ENCODE data around the gene UBE2K. TPM values are rescaled to one million over a fixed set of nuclear protein-coding genes. Genes with fewer than 3 reads are reported as not detected.
A peak's percentile ranks its signal among the peaks of the same experiment; 100 is the strongest.

The UBE2K gene
- total and polyA plus RNA-seq, 4 experiments from 2014 or later: 45.0 to 79.5 (median 52.6) TPM

- Mint-ChIP-seq H3K4me1 (peaks cover 0 to 3% (median 0%) of the 10 kb centered on the region in 4 donors), H3K9me3 (no peaks in the 10 kb centered on the region), H3K27me3 (no peaks in the 10 kb centered on the region), H3K36me3 (peaks cover 17 to 61% of the 10 kb centered on the region in 2 donors), H3K27ac (peak overlapping the region in 1 of 7 donors; percentile 63), H3K4me3 (no peak overlapping the region)
- no peak for DNase-seq
- CTCF ChIA-PET (ENCODE audit: partially characterized antibody): no interaction called here
- Histone ChIP-seq H3K9me3 (ENCODE audit: control insufficient read depth in 1 of 2, low read length in 2 of 2) (no peaks in the 10 kb centered on the region), H3K36me3 (ENCODE audit: insufficient read depth, low read length) (peaks cover 29% of the 10 kb centered on the region), H3K27ac (ENCODE audit: low read depth, low read length) (no peak overlapping the region), H3K4me1 (ENCODE audit: insufficient read depth, low read length) (no peaks in the 10 kb centered on the region), H3K4me3 (ENCODE audit: low read length in 2 of 2) (no peak overlapping the region), H3K27me3 (ENCODE audit: insufficient read depth, low read length) (no peaks in the 10 kb centered on the region)
- intact Hi-C loops (cut with micrococcal nuclease): no loop called here
- POLR2A ChIA-PET (ENCODE audit: partially characterized antibody): no interaction called here
These were observed 127.8 kb downstream of the UBE2K start for GRCh38 chr4:39825741-39826231.

Other genes starting within 250 kb of the UBE2K start
- gene RPL9, start 239.2 kb upstream of the UBE2K start, total RNA-seq: 1,000 to 10,000 TPM; 2,318 to 2,449 TPM
- 1,000 to 10,000 TPM; 2,416 to 2,913 TPM for gene RPL9, start 239.2 kb upstream of the UBE2K start, polyA plus RNA-seq
- gene LIAS, start 239.1 kb upstream of the UBE2K start, total RNA-seq: 10 to 100 TPM; 21.7 to 24.7 TPM
- gene LIAS, start 239.1 kb upstream of the UBE2K start, polyA plus RNA-seq: 10 to 100 TPM; 13.2 to 17.7 TPM
- gene UGDH, start 170.7 kb upstream of the UBE2K start, total RNA-seq: 10 to 100 TPM; 21.6 to 26.5 TPM
- gene UGDH, start 170.7 kb upstream of the UBE2K start, polyA plus RNA-seq: 10 to 100 TPM; 18.5 to 34.9 TPM
- 10 to 100 TPM; 15.5 to 19.4 TPM for gene SMIM14, start 59.3 kb upstream of the UBE2K start, total RNA-seq
- 10 to 100 TPM; 36.8 to 54.4 TPM for gene SMIM14, start 59.3 kb upstream of the UBE2K start, polyA plus RNA-seq